Smooth muscle cell (in vitro differentiated cells): Measurements from ENCODE around the gene RDH5. TPM values are rescaled to one million over a fixed set of nuclear protein-coding genes. Genes with fewer than 3 reads are reported as not detected.

Source experiments
- DNase-seq: peaks from one replicate; lab custom pipeline; 2025; ENCODE audit not compliant: unreplicated experiment; lab: John Stamatoyannopoulos, UW
- H2AFZ ChIP-seq: fragments of 200-600 bp; sonication (generic); 2 replicates; pipeline ENCODE4 v1.6.0; 2016; ENCODE audit warnings: antibody characterized with exemption, low read depth, mild to moderate bottlenecking
- H3F3A ChIP-seq: fragments of 200-600 bp; sonication (generic); 2 replicates; pipeline ENCODE4 v1.6.0; 2017; ENCODE audit warnings: antibody characterized with exemption, low read depth
- H3K27ac ChIP-seq: fragments of 200-600 bp; sonication (generic); 2 replicates; pipeline ENCODE4 v1.5.1; 2016; ENCODE audit warnings: low read depth, mild to moderate bottlenecking
- H3K27me3 ChIP-seq: fragments of 200-600 bp; sonication (generic); 2 replicates; pipeline ENCODE4 v1.6.1; 2016; ENCODE audit warnings: low read depth, mild to moderate bottlenecking
- H3K36me3 ChIP-seq: fragments of 200-600 bp; sonication (generic); 2 replicates; pipeline ENCODE4 v1.5.1; 2016; ENCODE audit warnings: low read depth
- H3K4me1 ChIP-seq: fragments of 200-600 bp; sonication (generic); 2 replicates; pipeline ENCODE4 v1.5.1; 2016; ENCODE audit warnings: low read depth
- H3K4me2 ChIP-seq: fragments of 200-600 bp; sonication (generic); 2 replicates; pipeline ENCODE4 v1.6.0; 2016; ENCODE audit warnings: mild to moderate bottlenecking
- H3K4me3 ChIP-seq: fragments of 200-600 bp; sonication (generic); 2 replicates; pipeline ENCODE4 v1.5.1; 2016; ENCODE audit warnings: mild to moderate bottlenecking
- H3K79me2 ChIP-seq: fragments of 200-600 bp; sonication (generic); 2 replicates; pipeline ENCODE4 v1.6.0; 2016; ENCODE audit warnings: low read depth, mild to moderate bottlenecking
- H3K9ac ChIP-seq: fragments of 200-600 bp; sonication (generic); 2 replicates; pipeline ENCODE4 v1.6.0; 2016; ENCODE audit warnings: low read depth
- H3K9me3 ChIP-seq: fragments of 200-600 bp; sonication (generic); replicated peaks from 2 replicates; pipeline ENCODE4 v1.5.1; 2016; ENCODE audit warnings: low read depth
- H4K20me1 ChIP-seq: fragments of 200-600 bp; sonication (generic); 2 replicates; pipeline ENCODE4 v1.6.0; 2016; ENCODE audit warnings: low read depth
- CTCF ChIP-seq: fragments of 200-600 bp; sonication (generic); IDR thresholded peaks from 2 replicates; pipeline ENCODE4 v1.5.1; 2017; ENCODE audit warnings: borderline replicate concordance, mild to moderate bottlenecking, antibody characterized with exemption; ENCODE audit not compliant: insufficient read depth, poor library complexity, severe bottlenecking
- WGBS: methylation state at CpG from one replicate; pipeline ENCODE4 v1.1.7; 2016; ENCODE audit warnings: low lambda C conversion rate; 5-methylcytosine and 5-hydroxymethylcytosine counted together
- polyA plus RNA-seq: library from polyadenylated mRNA; unstranded; fragments of >200 nt; fragmentation: Nextera tagmentation; extraction: Ambion mirVana; gene quantifications from 2 replicates; pipeline ENCODE4 v1.2.1, GENCODE V29; 2016
- total RNA-seq: library from RNA; depleted of rRNA; stranded (reverse); fragments of >200 nt; gene quantifications from 2 replicates; pipeline ENCODE4 v1.2.3, GENCODE V29; 2014

RDH5 gene
- total and polyA plus RNA-seq, 2 experiments from 2014 or later = 3.7 TPM; not detected in 1

- Histone ChIP-seq H2AFZ (no peak overlapping the region), H3K9me3 (no peaks in the 10 kb centered on the region), H3K4me3 (no peak overlapping the region), H3K36me3 (peaks cover 20% of the 10 kb centered on the region), H3K27ac (no peak overlapping the region), H4K20me1 (peaks cover 26% of the 10 kb centered on the region), H3K79me2 (peaks cover 9% of the 10 kb centered on the region), H3K9ac (no peak overlapping the region), H3K4me1 (peaks cover 13% of the 10 kb centered on the region), H3K4me2 (no peak overlapping the region), H3F3A (peaks cover 8% of the 10 kb centered on the region), H3K27me3 (no peaks in the 10 kb centered on the region)
- 97% methylated on average over 6 of the region's 6 CpGs for WGBS
- no peak for DNase-seq
- TF ChIP-seq CTCF = no peak
Measured at GRCh38 chr12:55760663-55761062, 40.5 kb downstream of the RDH5 start.

- H3K4me1 ChIP-seq = peaks cover 5% of the 10 kb centered on the region
- no peaks in the 10 kb centered on the region for H3K27me3 ChIP-seq
- no peak overlapping the region for H3K27ac ChIP-seq
- H3K9me3 ChIP-seq = no peaks in the 10 kb centered on the region
- no peak for DNase-seq
- peaks cover 9% of the 10 kb centered on the region for H3K79me2 ChIP-seq
- H4K20me1 ChIP-seq = peaks cover 41% of the 10 kb centered on the region
- no peak overlapping the region for H3K9ac ChIP-seq
- peaks cover 14% of the 10 kb centered on the region for H3K36me3 ChIP-seq
- H3K4me3 ChIP-seq = no peak overlapping the region
- TF ChIP-seq CTCF = no peak
- H3K4me2 ChIP-seq = no peak overlapping the region
- no peak overlapping the region for H2AFZ ChIP-seq
- H3F3A ChIP-seq = peaks cover 8% of the 10 kb centered on the region
Measured at GRCh38 chr12:55762646-55763045, 42.5 kb downstream of the RDH5 start.

- no peak overlapping the region for H3K9ac ChIP-seq
- no peaks in the 10 kb centered on the region for H3K27me3 ChIP-seq
- H3K4me2 ChIP-seq = no peak overlapping the region
- H3K36me3 ChIP-seq = no peaks in the 10 kb centered on the region
- no peak for TF ChIP-seq CTCF
- H3F3A ChIP-seq = no peaks in the 10 kb centered on the region
- no peak overlapping the region for H2AFZ ChIP-seq
- H3K4me1 ChIP-seq = no peaks in the 10 kb centered on the region
- DNase-seq = no peak
- H3K27ac ChIP-seq = no peak overlapping the region
- peaks cover 9% of the 10 kb centered on the region for H3K79me2 ChIP-seq
- no peak overlapping the region for H3K4me3 ChIP-seq
- peaks cover 46% of the 10 kb centered on the region for H4K20me1 ChIP-seq
- no peaks in the 10 kb centered on the region for H3K9me3 ChIP-seq
- WGBS = 97% methylated on average over 5 of the region's 5 CpGs
Measured at GRCh38 chr12:55765736-55766290, 45.6 kb downstream of the RDH5 start.

GRCh38 chr12:55767156-55767555 lies 47.0 kb downstream of the RDH5 start:
- WGBS = 98% methylated on average over 4 of the region's 4 CpGs
- Histone ChIP-seq H3K27me3 (no peaks in the 10 kb centered on the region), H3K4me2 (no peak overlapping the region), H3K27ac (no peak overlapping the region), H3K9me3 (no peaks in the 10 kb centered on the region), H3K4me1 (no peaks in the 10 kb centered on the region), H2AFZ (no peak overlapping the region), H4K20me1 (peaks cover 46% of the 10 kb centered on the region), H3K4me3 (no peak overlapping the region), H3K79me2 (peaks cover 6% of the 10 kb centered on the region), H3K9ac (no peak overlapping the region), H3K36me3 (no peaks in the 10 kb centered on the region), H3F3A (no peaks in the 10 kb centered on the region)
- no peak for DNase-seq
- TF ChIP-seq CTCF = no peak
